ENCODE data around the gene SPI1.

The SPI1 gene

GRCh38 chr11:47379317-47379716, 970 bp upstream of the SPI1 start:
- H3K23ac ChIP-seq (ENCODE audit: low read length in 2 of 2): no peak overlapping the region
- H2AK5ac ChIP-seq (ENCODE audit: low read length, severe bottlenecking): no peak overlapping the region
- H3K9ac ChIP-seq (ENCODE audit: low read length): no peak overlapping the region
- H2BK12ac ChIP-seq (ENCODE audit: low read length in 2 of 2): no peak overlapping the region
- peaks cover 4 to 7% of the 10 kb centered on the region in 2 experiments for H3K27me3 ChIP-seq (ENCODE audit: control insufficient read depth in 1 of 2, insufficient read depth in 1 of 2, low read length in 2 of 2)
- no peak overlapping the region for H3K4me3 ChIP-seq (ENCODE audit: insufficient read depth in 1 of 2, low read depth in 1 of 2, low read length in 2 of 2)
- H2AFZ ChIP-seq (ENCODE audit: low read depth, low read length): no peak overlapping the region
- no peak overlapping the region for H4K91ac ChIP-seq (ENCODE audit: low read length)
- 76% methylated on average over 2 of the region's 2 CpGs for WGBS
- DNase-seq: no peak
- H3K4ac ChIP-seq (ENCODE audit: low read depth in 1 of 2, low read length in 2 of 2): no peak overlapping the region
- no peak overlapping the region for H2BK120ac ChIP-seq (ENCODE audit: low read depth, low read length)
- H2BK15ac ChIP-seq (ENCODE audit: low read depth, poor library complexity, severe bottlenecking): no peak overlapping the region
- no peak overlapping the region for H3K27ac ChIP-seq (ENCODE audit: low read length, poor library complexity, severe bottlenecking)
- H3K18ac ChIP-seq (ENCODE audit: low read depth in 1 of 2, low read length in 2 of 2): no peak overlapping the region
- H3K4me2 ChIP-seq (ENCODE audit: low read length, poor library complexity, severe bottlenecking): no peak overlapping the region
- no peak overlapping the region for H4K8ac ChIP-seq (ENCODE audit: low read length)
- no peak overlapping the region for H3K14ac ChIP-seq (ENCODE audit: low read length in 2 of 2)
- H3K9me3 ChIP-seq (ENCODE audit: control insufficient read depth, low read length): no peaks in the 10 kb centered on the region
- H3K36me3 ChIP-seq (ENCODE audit: control insufficient read depth in 1 of 2, insufficient read depth in 2 of 2, low read depth in 1 of 2, low read length in 2 of 2): no peaks in the 10 kb centered on the region
- no peak overlapping the region for H2BK5ac ChIP-seq (ENCODE audit: low read depth, low read length, poor library complexity, severe bottlenecking)
- no peaks in the 10 kb centered on the region for H3K79me1 ChIP-seq (replicated peaks; ENCODE audit: low read length, poor library complexity, severe bottlenecking)
- H3K4me1 ChIP-seq (ENCODE audit: control insufficient read depth, insufficient read depth, low read depth, low read length): peaks cover 20% of the 10 kb centered on the region

GRCh38 chr11:47378836-47379170, 456 bp upstream of the SPI1 start:
- H3K4me1 ChIP-seq (ENCODE audit: control insufficient read depth, insufficient read depth, low read depth, low read length): peaks cover 21% of the 10 kb centered on the region
- H3K18ac ChIP-seq (ENCODE audit: low read depth in 1 of 2, low read length in 2 of 2): no peak overlapping the region
- no peak overlapping the region for H3K4ac ChIP-seq (ENCODE audit: low read depth in 1 of 2, low read length in 2 of 2)
- H2BK120ac ChIP-seq (ENCODE audit: low read depth, low read length): no peak overlapping the region
- H3K27me3 ChIP-seq (ENCODE audit: control insufficient read depth in 1 of 2, insufficient read depth in 1 of 2, low read length in 2 of 2): peaks cover 4 to 7% of the 10 kb centered on the region in 2 experiments
- no peak overlapping the region for H3K4me3 ChIP-seq (ENCODE audit: insufficient read depth in 1 of 2, low read depth in 1 of 2, low read length in 2 of 2)
- H3K23ac ChIP-seq (ENCODE audit: low read length in 2 of 2): no peak overlapping the region
- H3K9me3 ChIP-seq (ENCODE audit: control insufficient read depth, low read length): no peaks in the 10 kb centered on the region
- no peak overlapping the region for H4K8ac ChIP-seq (ENCODE audit: low read length)
- no peak overlapping the region for H2BK15ac ChIP-seq (ENCODE audit: low read depth, poor library complexity, severe bottlenecking)
- H3K27ac ChIP-seq (ENCODE audit: low read length, poor library complexity, severe bottlenecking): no peak overlapping the region
- no peak overlapping the region for H3K9ac ChIP-seq (ENCODE audit: low read length)
- H3K4me2 ChIP-seq (ENCODE audit: low read length, poor library complexity, severe bottlenecking): no peak overlapping the region
- H2BK12ac ChIP-seq (ENCODE audit: low read length in 2 of 2): no peak overlapping the region
- H4K91ac ChIP-seq (ENCODE audit: low read length): no peak overlapping the region
- no peaks in the 10 kb centered on the region for H3K79me1 ChIP-seq (replicated peaks; ENCODE audit: low read length, poor library complexity, severe bottlenecking)
- no peak overlapping the region for H2AK5ac ChIP-seq (ENCODE audit: low read length, severe bottlenecking)
- no peak overlapping the region for H3K14ac ChIP-seq (ENCODE audit: low read length in 2 of 2)
- H3K36me3 ChIP-seq (ENCODE audit: control insufficient read depth in 1 of 2, insufficient read depth in 2 of 2, low read depth in 1 of 2, low read length in 2 of 2): no peaks in the 10 kb centered on the region
- no peak overlapping the region for H2AFZ ChIP-seq (ENCODE audit: low read depth, low read length)
- H2BK5ac ChIP-seq (ENCODE audit: low read depth, low read length, poor library complexity, severe bottlenecking): no peak overlapping the region
- DNase-seq: no peak

GRCh38 chr11:47377571-47378009, 757 bp downstream of the SPI1 start:
- no peaks in the 10 kb centered on the region for H3K79me1 ChIP-seq (replicated peaks; ENCODE audit: low read length, poor library complexity, severe bottlenecking)
- no peak overlapping the region for H3K14ac ChIP-seq (ENCODE audit: low read length in 2 of 2)
- H2BK120ac ChIP-seq (ENCODE audit: low read depth, low read length): no peak overlapping the region
- H3K4ac ChIP-seq (ENCODE audit: low read depth in 1 of 2, low read length in 2 of 2): no peak overlapping the region
- no peak overlapping the region for H2BK12ac ChIP-seq (ENCODE audit: low read length in 2 of 2)
- no peak overlapping the region for H3K4me2 ChIP-seq (ENCODE audit: low read length, poor library complexity, severe bottlenecking)
- H2BK15ac ChIP-seq (ENCODE audit: low read depth, poor library complexity, severe bottlenecking): no peak overlapping the region
- H2BK5ac ChIP-seq (ENCODE audit: low read depth, low read length, poor library complexity, severe bottlenecking): no peak overlapping the region
- no peak overlapping the region for H2AK5ac ChIP-seq (ENCODE audit: low read length, severe bottlenecking)
- no peaks in the 10 kb centered on the region for H3K36me3 ChIP-seq (ENCODE audit: control insufficient read depth in 1 of 2, insufficient read depth in 2 of 2, low read depth in 1 of 2, low read length in 2 of 2)
- no peak overlapping the region for H3K4me3 ChIP-seq (ENCODE audit: insufficient read depth in 1 of 2, low read depth in 1 of 2, low read length in 2 of 2)
- no peak overlapping the region for H3K23ac ChIP-seq (ENCODE audit: low read length in 2 of 2)
- no peak overlapping the region for H3K9ac ChIP-seq (ENCODE audit: low read length)
- H2AFZ ChIP-seq (ENCODE audit: low read depth, low read length): no peak overlapping the region
- DNase-seq: no peak
- H3K27me3 ChIP-seq (ENCODE audit: control insufficient read depth in 1 of 2, insufficient read depth in 1 of 2, low read length in 2 of 2): peaks cover 3 to 7% of the 10 kb centered on the region in 2 experiments
- H3K27ac ChIP-seq (ENCODE audit: low read length, poor library complexity, severe bottlenecking): no peak overlapping the region
- WGBS: 91% methylated on average over 5 of the region's 5 CpGs
- peaks cover 21% of the 10 kb centered on the region for H3K4me1 ChIP-seq (ENCODE audit: control insufficient read depth, insufficient read depth, low read depth, low read length)
- no peaks in the 10 kb centered on the region for H3K9me3 ChIP-seq (ENCODE audit: control insufficient read depth, low read length)
- no peak overlapping the region for H4K91ac ChIP-seq (ENCODE audit: low read length)
- H3K18ac ChIP-seq (ENCODE audit: low read depth in 1 of 2, low read length in 2 of 2): no peak overlapping the region
- no peak overlapping the region for H4K8ac ChIP-seq (ENCODE audit: low read length)

- no peak overlapping the region for H3K4me3 ChIP-seq (ENCODE audit: insufficient read depth in 1 of 2, low read depth in 1 of 2, low read length in 2 of 2)
- no peaks in the 10 kb centered on the region for H3K9me3 ChIP-seq (ENCODE audit: control insufficient read depth, low read length)
- no peaks in the 10 kb centered on the region for H3K79me1 ChIP-seq (replicated peaks; ENCODE audit: low read length, poor library complexity, severe bottlenecking)
- no peak overlapping the region for H3K14ac ChIP-seq (ENCODE audit: low read length in 2 of 2)
- H3K4me2 ChIP-seq (ENCODE audit: low read length, poor library complexity, severe bottlenecking): no peak overlapping the region
- no peak overlapping the region for H3K18ac ChIP-seq (ENCODE audit: low read depth in 1 of 2, low read length in 2 of 2)
- no peak overlapping the region for H2AFZ ChIP-seq (ENCODE audit: low read depth, low read length)
- H3K9ac ChIP-seq (ENCODE audit: low read length): no peak overlapping the region
- no peak overlapping the region for H2BK15ac ChIP-seq (ENCODE audit: low read depth, poor library complexity, severe bottlenecking)
- H3K4ac ChIP-seq (ENCODE audit: low read depth in 1 of 2, low read length in 2 of 2): no peak overlapping the region
- H2BK120ac ChIP-seq (ENCODE audit: low read depth, low read length): no peak overlapping the region
- H3K27me3 ChIP-seq (ENCODE audit: control insufficient read depth in 1 of 2, insufficient read depth in 1 of 2, low read length in 2 of 2): peaks cover 0 to 7% of the 10 kb centered on the region in 2 experiments
- no peak overlapping the region for H3K27ac ChIP-seq (ENCODE audit: low read length, poor library complexity, severe bottlenecking)
- no peak overlapping the region for H2AK5ac ChIP-seq (ENCODE audit: low read length, severe bottlenecking)
- H2BK5ac ChIP-seq (ENCODE audit: low read depth, low read length, poor library complexity, severe bottlenecking): no peak overlapping the region
- no peak overlapping the region for H4K8ac ChIP-seq (ENCODE audit: low read length)
- no peaks in the 10 kb centered on the region for H3K36me3 ChIP-seq (ENCODE audit: control insufficient read depth in 1 of 2, insufficient read depth in 2 of 2, low read depth in 1 of 2, low read length in 2 of 2)
- no peak for DNase-seq
- peaks cover 23% of the 10 kb centered on the region for H3K4me1 ChIP-seq (ENCODE audit: control insufficient read depth, insufficient read depth, low read depth, low read length)
- no peak overlapping the region for H3K23ac ChIP-seq (ENCODE audit: low read length in 2 of 2)
- H4K91ac ChIP-seq (ENCODE audit: low read length): no peak overlapping the region
- 76% methylated on average over 12 of the region's 14 CpGs for WGBS
- H2BK12ac ChIP-seq (ENCODE audit: low read length in 2 of 2): no peak overlapping the region
Measured at GRCh38 chr11:47376525-47377371, 1.6 kb downstream of the SPI1 start.
